NK-92 (cell line): ENCODE results near the gene ZNF620.
A peak's percentile ranks its signal among the peaks of the same experiment; 100 is the strongest.
"Not testable (repeated sequence)": the region's sequence is repeated elsewhere in the genome, so short reads cannot be mapped to it uniquely, and the experiment has no call there.

Experiments used
- DNase-seq: peaks from one replicate; lab custom pipeline; 2025; ENCODE audit not compliant: unreplicated experiment; lab: John Stamatoyannopoulos, UW

The ZNF620 gene

DNA sequence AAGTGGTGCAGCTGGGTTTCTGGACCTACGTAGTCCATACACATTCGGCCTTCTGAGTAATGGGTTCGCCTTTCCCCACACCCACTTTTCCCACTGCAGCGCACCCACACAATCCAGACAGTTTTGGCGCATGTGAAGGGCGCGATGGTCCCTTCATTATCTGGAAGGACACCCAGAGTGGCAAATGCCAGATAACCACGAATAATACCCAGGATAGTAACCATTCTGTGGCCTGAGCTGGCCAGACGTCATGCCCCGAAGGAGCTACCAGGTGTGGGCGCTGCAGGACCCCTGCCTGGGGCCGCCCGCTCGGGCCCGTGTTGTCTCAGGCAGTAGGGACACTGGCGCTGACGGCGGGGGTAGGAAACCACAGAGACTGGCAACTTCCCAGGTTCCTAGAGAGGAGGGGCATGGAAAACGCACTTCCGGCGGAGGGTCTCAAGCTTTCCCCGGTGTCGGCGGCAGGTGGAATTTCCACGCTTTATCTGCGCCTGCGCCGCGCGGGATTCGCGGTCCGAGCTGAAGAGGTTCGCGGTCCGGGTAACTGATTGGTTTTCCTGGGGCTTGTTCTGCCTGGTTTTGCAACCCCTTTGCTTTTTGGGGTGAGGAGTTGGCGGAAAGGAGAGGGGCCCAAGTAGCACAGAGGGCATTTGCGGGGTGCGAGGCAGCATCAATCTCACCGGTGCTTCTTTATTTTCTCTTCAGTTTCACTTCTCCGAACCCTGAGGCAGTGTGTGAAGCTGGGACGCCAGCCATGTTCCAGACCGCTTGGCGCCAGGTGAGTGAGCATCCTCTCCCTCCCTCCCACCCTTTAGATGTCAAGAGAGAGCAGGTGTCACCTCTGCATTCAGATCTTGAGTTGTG is at the start of gene ZNF620:
Gene ZNF620 (plus strand): TSS at position 441 of the 864 bp plus-strand sequence. CDS start 314 bp downstream, at position 755.
- no peak for DNase-seq

DNA sequence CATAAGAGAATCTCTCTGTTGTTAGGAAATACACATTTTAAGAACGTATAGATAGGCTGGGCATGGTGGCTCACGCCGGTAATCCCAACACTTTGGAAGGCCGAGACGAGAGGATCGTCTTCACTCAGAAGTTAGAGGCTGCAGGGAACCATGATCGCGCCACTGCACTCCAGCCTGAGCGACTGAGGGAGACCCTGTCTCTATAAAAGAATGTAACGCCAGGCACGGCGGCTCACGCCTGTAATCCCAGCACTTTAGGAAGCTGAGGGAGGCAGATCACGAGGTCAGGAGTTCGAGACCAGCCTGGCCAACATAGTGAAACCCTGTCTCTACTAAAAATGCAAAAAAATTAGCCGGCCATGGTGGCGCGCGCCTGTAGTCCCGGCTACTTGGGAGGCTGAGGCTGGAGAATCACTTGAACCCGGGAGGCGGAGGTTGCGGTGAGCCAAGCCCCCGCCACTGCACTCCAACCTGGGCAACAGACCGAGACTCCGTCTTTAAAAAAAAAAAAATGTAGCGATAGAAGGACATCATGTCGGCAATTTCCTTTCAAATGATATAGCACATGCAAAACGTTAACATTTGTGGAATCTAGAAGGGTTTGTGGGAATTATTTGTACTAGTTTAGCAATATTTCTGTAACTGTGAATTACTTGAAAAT is 49.4 kb upstream of the ZNF620 start:
- DNase-seq: no peak

- peak; percentile 54 for DNase-seq
Observed at GRCh38 chr3:40456940-40457823, 48.7 kb upstream of the ZNF620 start, which contains the start of gene RPL14. Gene RPL14, plus strand, starts transcription at chr3:40457339. Its CDS starts 133 bp downstream, at chr3:40457472.

- DNase-seq: no peak
Observed at GRCh38 chr3:40458473-40458872, 47.4 kb upstream of the ZNF620 start.

DNA sequence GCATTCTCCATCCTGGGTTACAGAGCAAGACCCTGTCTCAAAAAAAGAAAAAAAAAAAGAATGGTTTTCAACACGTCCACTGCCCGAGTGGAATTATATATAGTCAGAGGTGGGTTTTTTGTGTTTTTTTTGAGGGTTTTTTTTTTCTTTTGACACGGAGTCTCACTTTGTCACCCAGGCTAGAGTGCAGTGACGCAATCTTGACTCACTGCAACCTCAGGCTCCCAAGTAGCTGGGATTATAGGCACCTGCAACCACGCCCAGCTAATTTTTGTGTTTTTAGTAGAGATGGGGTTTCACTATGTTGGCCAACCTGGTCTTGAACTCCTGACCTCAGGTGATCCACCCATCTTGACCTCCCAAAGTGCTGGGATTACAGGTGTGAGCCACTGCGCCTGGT is 45.4 kb upstream of the ZNF620 start:
- not testable (repeated sequence) for DNase-seq

DNA sequence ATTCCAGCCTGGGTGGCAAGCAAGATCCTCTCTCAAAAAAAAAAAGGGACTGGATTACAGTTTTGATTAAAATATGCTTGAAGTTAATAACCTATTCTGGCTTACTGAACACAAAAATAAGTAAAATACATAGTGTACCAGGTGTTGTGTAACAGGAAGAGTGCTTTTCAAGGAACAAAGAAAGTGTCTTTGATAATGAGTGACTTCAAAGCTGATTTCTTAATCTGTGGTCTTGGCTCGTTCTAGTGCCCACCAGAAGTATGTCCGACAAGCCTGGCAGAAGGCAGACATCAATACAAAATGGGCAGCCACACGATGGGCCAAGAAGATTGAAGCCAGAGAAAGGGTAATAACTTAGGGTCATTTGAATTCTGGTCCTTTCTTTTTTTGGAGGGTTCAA is 44.7 kb upstream of the ZNF620 start:
- DNase-seq: no peak

DNA sequence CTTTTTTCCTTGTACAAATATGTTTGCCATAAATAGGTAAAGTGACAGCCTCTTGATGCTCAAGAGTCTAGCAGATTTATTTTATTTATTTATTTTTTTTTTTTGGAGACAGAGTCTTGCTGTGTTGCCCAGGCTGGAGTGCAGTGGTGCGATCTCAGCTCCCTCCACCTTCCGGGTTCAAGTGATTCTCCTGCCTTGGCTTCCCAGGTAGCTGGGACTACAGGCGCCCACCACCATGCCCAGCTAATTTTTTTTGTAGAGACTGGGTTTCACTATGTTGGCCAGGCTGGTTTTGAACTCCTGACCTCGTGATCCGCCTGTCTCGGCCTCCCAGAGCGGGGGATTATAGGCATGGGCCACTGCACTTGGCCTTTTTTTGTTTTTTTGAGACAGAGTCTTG is 43.0 kb upstream of the ZNF620 start:
- not testable (repeated sequence) for DNase-seq

GRCh38 chr3:40463579-40463978 is 42.3 kb upstream of the ZNF620 start:
- DNase-seq: no peak

DNA sequence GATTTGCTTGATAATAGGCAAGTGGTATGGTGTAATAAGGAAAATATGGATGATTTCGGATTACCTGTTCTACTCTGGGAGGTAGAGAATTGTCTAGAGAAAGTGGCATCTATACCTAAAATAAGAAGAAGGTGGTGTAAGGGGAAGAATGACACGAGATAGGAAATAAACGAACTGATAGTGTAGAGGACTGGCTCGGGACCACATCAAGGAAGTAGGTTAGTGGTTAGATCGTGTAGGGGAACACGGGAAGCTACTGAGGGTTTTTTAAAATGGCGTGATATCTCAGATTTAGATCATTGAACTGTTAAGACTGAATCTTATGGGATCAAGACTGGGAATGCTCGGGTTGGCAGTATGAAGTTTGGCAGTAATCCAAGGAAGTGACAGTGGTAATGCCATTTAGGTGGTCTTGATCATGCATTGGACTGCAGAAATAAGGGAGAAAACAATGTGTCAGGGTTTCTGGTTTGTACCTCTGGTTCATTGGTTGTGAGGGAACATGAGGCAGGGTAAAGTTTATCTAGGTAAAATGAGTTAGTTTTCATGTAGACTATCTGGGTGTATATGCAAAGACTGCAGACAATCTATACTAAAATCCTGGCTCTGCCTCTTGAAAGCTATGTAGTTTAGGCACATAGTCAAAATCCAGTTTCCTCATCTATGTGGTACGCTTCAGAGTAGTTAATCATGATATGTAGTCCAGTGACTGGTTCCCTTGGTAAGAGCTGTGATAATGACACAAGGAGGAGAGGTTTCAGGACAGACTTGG is 41.3 kb upstream of the ZNF620 start:
- no peak for DNase-seq

GRCh38 chr3:40465111-40465407 is 40.8 kb upstream of the ZNF620 start:
- no peak for DNase-seq

DNA sequence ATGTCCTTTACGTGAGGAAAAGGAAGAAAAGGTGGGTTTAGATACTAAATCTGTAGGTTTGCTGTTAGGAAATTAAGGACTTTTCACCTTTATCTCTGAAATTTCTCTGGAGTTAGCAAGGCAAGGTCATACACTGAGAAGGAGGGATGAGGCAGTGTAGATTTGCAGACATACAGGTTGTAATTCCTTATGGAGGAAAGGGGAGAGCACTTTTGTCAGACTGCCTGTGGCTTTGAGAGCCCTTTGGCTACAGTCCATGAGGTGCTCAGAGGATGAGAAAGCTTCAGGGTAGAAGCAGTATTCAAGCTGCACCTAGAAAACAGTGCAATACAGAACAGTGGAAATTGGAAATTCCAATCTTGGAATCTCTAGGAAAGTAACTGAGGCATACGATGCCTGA is 40.4 kb upstream of the ZNF620 start:
- DNase-seq: no peak

DNA sequence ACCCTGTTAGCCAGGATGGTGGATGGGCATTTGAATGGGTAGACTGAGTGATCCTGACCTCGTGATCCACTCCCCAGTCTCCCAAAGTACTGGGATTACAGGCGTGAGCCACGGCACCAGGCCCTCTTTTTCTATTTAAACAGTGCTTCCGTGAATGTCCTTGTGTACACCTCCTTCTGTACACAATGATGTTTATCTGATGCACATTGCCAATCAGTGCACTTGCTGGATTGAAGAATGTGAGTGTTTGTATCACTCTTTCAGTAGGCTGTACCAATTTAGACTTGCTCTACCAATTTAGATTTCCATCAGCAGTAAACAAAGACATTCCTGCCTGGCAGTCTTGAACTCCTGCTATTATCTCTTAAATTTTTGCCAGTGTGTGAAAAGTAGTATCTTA is 37.8 kb upstream of the ZNF620 start:
- no peak for DNase-seq

GRCh38 chr3:40470701-40471100 is 35.1 kb upstream of the ZNF620 start:
- DNase-seq: no peak

GRCh38 chr3:40476478-40477470 is 29.1 kb upstream of the ZNF620 start, which contains the start of gene ZNF619:
Gene ZNF619, plus strand, starts transcription at chr3:40477122. Its CDS starts 858 bp downstream, at chr3:40477980.
- no peak for DNase-seq

DNA sequence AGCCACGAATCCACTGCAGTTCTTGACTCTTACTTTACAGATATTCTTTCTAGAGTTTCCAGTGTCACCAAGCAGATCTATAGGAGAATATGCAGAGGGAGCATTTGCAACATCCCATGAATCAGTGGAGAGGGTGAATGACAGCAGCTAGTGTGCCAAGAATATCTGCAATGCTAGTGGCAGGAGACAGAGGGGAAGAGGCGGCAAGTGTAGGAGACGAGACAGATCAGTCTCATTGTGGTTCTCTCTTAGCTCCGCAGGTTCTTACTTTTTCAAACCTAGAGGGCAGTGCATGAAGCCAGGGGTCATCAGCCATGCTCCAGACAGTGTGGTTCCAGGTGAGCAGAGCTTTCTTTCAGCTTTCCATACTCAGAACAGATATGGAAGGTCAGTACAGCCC is 28.2 kb upstream of the ZNF620 start:
- DNase-seq: no peak

DNA sequence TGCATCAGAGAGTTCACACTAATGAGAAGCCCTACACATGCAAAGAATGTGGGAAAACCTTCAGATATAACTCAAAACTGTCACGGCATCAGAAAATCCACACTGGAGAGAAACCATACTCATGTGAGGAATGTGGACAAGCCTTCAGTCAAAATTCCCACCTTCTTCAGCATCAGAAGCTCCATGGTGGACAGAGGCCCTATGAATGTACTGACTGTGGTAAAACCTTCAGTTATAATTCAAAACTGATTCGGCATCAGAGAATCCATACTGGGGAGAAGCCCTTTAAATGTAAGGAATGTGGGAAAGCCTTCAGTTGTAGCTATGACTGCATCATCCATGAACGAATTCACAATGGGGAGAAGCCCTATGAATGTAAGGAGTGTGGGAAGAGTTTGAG is 18.7 kb upstream of the ZNF620 start:
- no peak for DNase-seq

DNA sequence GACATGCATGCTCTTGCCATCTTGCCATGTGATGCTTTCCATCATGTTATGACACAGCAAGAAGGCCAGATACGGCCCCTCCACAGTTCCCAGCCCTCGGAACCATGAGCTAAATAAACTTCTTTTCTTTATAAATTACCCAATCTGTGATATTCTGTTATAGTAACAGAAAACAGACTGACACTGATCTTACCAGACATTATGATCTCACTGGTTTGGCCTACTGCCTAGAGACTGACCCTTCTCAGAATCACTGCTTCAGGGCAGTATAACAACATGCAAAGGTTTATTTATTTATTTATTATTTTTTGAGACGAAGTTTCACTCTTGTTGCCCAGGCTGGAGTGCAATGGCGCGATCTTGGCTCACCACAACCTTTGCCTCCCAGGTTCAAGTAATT is 14.9 kb upstream of the ZNF620 start:
- no peak for DNase-seq

DNA sequence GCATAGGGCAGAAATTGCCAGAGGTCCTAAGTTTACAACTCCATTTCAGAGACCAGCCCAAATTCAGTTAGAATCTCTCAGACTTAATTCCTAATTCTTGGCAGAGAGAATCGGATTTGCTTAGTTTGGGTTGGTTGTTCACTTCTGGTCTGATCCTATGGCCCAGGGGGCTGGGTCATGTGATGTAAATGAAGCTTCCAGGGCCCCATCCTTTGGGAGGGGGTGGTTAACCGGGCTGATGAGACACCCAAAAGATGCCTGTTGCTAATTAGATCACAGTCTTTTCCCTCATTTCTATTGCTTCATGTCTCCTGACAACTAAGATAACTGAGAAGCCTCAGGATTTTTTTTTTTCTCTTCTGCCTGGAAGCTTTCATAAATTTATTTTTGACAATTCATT is 11.1 kb upstream of the ZNF620 start:
- DNase-seq: no peak

DNA sequence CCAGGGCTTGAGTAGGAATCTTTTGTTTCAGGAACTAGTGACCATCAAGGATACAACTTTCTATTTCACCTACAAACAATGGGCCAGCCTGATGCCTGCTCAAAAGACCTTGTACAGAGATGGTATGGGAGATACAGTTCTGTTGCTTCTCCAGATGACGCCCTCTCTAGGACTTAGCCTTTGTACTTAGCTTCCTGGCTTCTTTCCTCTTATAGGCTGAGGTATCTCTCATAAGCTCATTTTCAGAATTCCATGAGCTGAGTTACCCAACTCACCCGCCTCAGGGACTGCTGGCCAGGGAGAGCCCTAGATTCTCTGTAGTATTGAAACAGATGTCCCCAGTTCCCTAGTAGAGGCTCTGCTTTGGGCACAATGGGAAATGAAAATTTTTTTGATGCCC is 8.6 kb upstream of the ZNF620 start:
- no peak for DNase-seq
